Gastroesophageal sphincter (tissue), 4 donors: ENCODE results near the gene ACR. TPM values are rescaled to one million over a fixed set of nuclear protein-coding genes. Genes with fewer than 3 reads are reported as not detected.

ENCODE experiments used
- ATAC-seq: fragments of 150-250 bp; one replicate; pipeline ENCODE4 v1.9.1; 2016; ENCODE audit warnings: mild to moderate bottlenecking, moderate library complexity
- H3K27ac ChIP-seq, 4 donors: fragments of 200-600 bp; sonication (generic) in 3 of 4; 1 replicate in 3 of 4; 2 replicates in 1 of 4; pipeline ENCODE4 v1.5.1; 2016 to 2019
- H3K27me3 ChIP-seq: fragments of 200-600 bp; sonication (generic); one replicate; pipeline ENCODE4 v1.5.1; 2019
- H3K36me3 ChIP-seq, 2 donors: fragments of 200-600 bp; sonication (generic); one replicate each; pipeline ENCODE4 v1.5.1; 2019; ENCODE audit warnings: control low read depth in 1 of 2
- H3K4me1 ChIP-seq, 3 donors: fragments of 200-600 bp; sonication (generic); 1 replicate in 2 of 3; 2 replicates in 1 of 3; pipeline ENCODE4 v1.5.1; 2016 to 2019; ENCODE audit warnings: control low read depth in 2 of 3
- H3K4me3 ChIP-seq, 2 donors: fragments of 200-600 bp; sonication (generic); one replicate each; pipeline ENCODE4 v1.5.1; 2019; ENCODE audit warnings: mild to moderate bottlenecking in 1 of 2, moderate library complexity in 1 of 2
- H3K9me3 ChIP-seq, 3 donors: fragments of 200-600 bp; sonication (generic); one replicate each; pipeline ENCODE4 v1.5.1; 2017 to 2019; ENCODE audit warnings: control low read depth in 2 of 3
- EP300 ChIP-seq: sonication (generic); formaldehyde crosslinking; IDR thresholded peaks from one replicate; pipeline ENCODE4 v1.6.1; 2017; ENCODE audit warnings: antibody characterized with exemption, mild to moderate bottlenecking
- POLR2A ChIP-seq, 2 donors: fragments of 450-650 bp; IDR thresholded peaks; one replicate each; pipeline ENCODE4 v1.6.1; 2017; ENCODE audit warnings: antibody characterized with exemption in 2 of 2, mild to moderate bottlenecking in 2 of 2, moderate library complexity in 1 of 2
- POLR2AphosphoS5 ChIP-seq: sonication (generic); formaldehyde crosslinking; IDR thresholded peaks from one replicate; pipeline ENCODE4 v1.6.1; 2017; ENCODE audit warnings: antibody characterized with exemption
- WGBS, 2 donors: methylation state at CpG; one replicate each; pipeline ENCODE4 v1.1.5; 2018; ENCODE audit warnings: low coverage in 1 of 2; 5-methylcytosine and 5-hydroxymethylcytosine counted together
- total RNA-seq, 4 donors: library from RNA; depleted of rRNA; stranded (reverse); fragments of >200 nt; gene quantifications; one replicate each; pipeline ENCODE4 v1.1.0, GENCODE V29; 2016
- TF ChIP-seq, protein P1 (sequence below), 4 experiments: fragments of 200-600 bp in 2 of 4; fragments of 450-650 bp in 2 of 4; sonication (generic) in 1 of 4; IDR thresholded peaks; one replicate each; pipeline ENCODE4 v1.5.1; 2017 to 2019; ENCODE audit warnings: antibody characterized with exemption in 4 of 4, mild to moderate bottlenecking in 2 of 4, moderate library complexity in 2 of 4

The ACR gene
- total RNA-seq, 4 donors from 2014 or later = not detected

DNA sequence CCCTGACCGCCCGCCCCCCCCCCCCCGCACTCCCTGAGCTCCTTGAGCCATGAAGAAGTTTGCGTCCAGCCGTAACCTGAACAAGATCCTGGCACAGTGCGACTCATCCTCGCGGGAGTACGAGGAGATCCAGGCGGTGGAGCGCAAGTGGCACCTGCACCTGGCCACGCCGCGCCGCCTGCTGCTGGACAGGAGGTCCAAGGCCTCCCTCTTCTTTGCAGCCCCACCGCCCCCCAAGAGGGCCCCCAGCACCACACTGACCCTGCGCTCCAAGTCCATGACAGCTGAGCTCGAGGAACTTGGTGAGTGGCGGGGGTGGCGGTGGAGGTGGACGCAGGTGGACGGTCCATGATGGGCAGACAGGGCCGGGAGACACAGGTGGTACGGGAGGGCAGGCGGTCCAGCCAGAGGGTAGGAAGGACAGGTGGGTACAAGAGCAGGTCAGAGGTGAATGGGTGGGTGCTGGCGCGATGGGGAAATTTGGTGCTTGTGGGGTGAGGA lies 32.1 kb upstream of the ACR start:
- Histone ChIP-seq H3K9me3 (no peaks in the 10 kb centered on the region), H3K27ac (no peak overlapping the region), H3K27me3 (no peaks in the 10 kb centered on the region), H3K4me1 (peaks cover 0 to 12% (median 0%) of the 10 kb centered on the region in 3 donors), H3K36me3 (peaks cover 0 to 72% of the 10 kb centered on the region in 2 donors), H3K4me3 (no peak overlapping the region)
- WGBS, 2 donors = 81 to 92% methylated on average over 7 to 11 of the region's 27 CpGs
- TF ChIP-seq, protein P1, sequence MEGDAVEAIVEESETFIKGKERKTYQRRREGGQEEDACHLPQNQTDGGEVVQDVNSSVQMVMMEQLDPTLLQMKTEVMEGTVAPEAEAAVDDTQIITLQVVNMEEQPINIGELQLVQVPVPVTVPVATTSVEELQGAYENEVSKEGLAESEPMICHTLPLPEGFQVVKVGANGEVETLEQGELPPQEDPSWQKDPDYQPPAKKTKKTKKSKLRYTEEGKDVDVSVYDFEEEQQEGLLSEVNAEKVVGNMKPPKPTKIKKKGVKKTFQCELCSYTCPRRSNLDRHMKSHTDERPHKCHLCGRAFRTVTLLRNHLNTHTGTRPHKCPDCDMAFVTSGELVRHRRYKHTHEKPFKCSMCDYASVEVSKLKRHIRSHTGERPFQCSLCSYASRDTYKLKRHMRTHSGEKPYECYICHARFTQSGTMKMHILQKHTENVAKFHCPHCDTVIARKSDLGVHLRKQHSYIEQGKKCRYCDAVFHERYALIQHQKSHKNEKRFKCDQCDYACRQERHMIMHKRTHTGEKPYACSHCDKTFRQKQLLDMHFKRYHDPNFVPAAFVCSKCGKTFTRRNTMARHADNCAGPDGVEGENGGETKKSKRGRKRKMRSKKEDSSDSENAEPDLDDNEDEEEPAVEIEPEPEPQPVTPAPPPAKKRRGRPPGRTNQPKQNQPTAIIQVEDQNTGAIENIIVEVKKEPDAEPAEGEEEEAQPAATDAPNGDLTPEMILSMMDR (IDR thresholded peaks at IDR 0.05) = no peak
- ATAC-seq = no peak

DNA sequence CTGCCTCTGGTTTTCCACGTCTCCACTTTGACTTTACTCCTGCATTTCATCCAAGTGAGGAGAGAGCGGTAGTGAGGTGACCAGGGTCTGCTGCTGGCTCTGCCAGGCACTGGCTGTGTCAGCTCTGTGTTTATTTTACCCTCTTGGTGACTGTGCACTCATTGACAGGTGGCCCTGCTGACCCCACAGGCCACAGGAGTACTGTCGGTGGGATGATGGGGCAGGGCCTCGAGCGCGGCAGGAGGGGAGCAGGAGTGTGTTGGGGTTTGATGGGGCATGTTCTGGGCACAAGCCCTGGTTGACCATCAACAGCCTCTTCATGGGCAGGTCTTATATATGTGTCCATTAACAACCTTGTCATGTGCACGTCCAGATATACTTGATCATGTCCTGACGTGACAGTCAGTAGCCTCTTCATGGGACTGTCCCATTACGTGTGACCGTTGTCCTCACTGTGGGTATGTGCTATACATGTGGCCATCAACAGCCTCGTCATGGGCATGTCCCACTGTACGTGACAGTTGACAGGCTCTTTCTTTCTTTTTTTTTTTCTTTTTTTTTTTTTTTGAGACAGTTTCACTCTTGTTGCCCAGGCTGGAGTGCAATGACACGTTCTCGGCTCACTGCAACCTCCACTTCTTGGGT lies 31.4 kb upstream of the ACR start:
- Histone ChIP-seq H3K9me3 (no peaks in the 10 kb centered on the region), H3K4me3 (no peak overlapping the region), H3K27ac (no peak overlapping the region), H3K4me1 (peaks cover 0 to 19% (median 0%) of the 10 kb centered on the region in 3 donors), H3K36me3 (peaks cover 0 to 69% of the 10 kb centered on the region in 2 donors), H3K27me3 (no peaks in the 10 kb centered on the region)
- TF ChIP-seq POLR2AphosphoS5 (no peak), EP300 (no peak), POLR2A (IDR thresholded peaks at IDR 0.05) (no peak)
- TF ChIP-seq, protein P1 (IDR thresholded peaks at IDR 0.05) = no peak
- ATAC-seq = no peak
- WGBS, 2 donors = 85% methylated on average over 6 of the region's 14 CpGs; no CpG with 5 or more reads in 1 of the 2 donors

DNA sequence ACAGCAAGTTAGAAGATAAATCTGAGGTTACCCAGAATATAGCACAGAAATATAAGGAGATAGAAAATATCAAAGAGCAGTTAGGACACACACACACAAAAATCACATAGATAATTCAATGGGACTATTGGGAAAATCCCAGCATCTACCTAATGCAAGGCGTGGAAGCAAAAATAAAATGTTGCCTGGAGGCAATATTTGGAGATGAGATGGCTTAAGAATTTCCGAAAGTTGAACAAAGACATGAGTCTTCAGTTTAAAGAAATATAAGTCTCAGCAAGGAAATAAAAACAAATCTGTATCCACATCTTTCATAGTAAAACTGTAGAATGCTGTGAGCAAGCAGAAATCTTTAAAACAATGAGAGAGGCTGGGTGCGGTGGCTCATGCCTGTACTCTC lies 29.5 kb upstream of the ACR start:
- Histone ChIP-seq H3K9me3 (no peaks in the 10 kb centered on the region), H3K36me3 (peaks cover 0 to 50% of the 10 kb centered on the region in 2 donors), H3K27me3 (no peaks in the 10 kb centered on the region), H3K4me1 (peaks cover 0 to 31% (median 0%) of the 10 kb centered on the region in 3 donors), H3K4me3 (no peak overlapping the region), H3K27ac (no peak overlapping the region)
- no peak for ATAC-seq
- 86 to 89% methylated on average over 2 to 3 of the region's 3 CpGs for WGBS, 2 donors
- TF ChIP-seq, protein P1 (IDR thresholded peaks at IDR 0.05) = no peak
- TF ChIP-seq POLR2A (IDR thresholded peaks at IDR 0.05) = no peak
- TF ChIP-seq EP300 = no peak
- no peak for TF ChIP-seq POLR2AphosphoS5

DNA sequence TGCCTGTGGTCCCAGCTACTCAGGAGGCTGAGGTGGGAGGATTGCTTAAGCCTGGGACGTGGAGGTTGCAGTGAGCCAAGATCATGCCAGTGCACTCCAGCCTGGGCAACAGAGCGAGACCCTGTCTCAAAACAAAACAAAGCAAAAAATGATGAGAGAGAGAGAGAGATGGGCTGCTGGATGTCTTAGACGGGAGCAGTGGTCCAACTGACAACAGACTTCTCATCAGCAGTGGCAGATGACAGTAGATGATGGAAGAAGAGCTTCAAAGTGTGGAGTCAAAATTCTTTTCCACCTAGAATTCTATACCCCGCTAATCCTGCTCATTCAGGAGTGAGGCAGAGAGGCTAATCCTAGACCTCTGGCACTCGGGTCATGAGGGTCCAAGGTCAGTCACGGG lies 29.0 kb upstream of the ACR start:
- no peaks in the 10 kb centered on the region for H3K9me3 ChIP-seq
- H3K4me3 ChIP-seq = no peak overlapping the region
- H3K4me1 ChIP-seq = peaks cover 0 to 32% (median 0%) of the 10 kb centered on the region in 3 donors
- no peak overlapping the region for H3K27ac ChIP-seq
- H3K27me3 ChIP-seq = no peaks in the 10 kb centered on the region
- TF ChIP-seq POLR2AphosphoS5 = no peak
- TF ChIP-seq, protein P1 (IDR thresholded peaks at IDR 0.05) = no peak
- no peak for TF ChIP-seq EP300
- TF ChIP-seq POLR2A (IDR thresholded peaks at IDR 0.05) = no peak
- peaks cover 0 to 45% of the 10 kb centered on the region in 2 donors for H3K36me3 ChIP-seq
- no peak for ATAC-seq
- 89 to 100% methylated on average over 1 to 5 of the region's 6 CpGs for WGBS, 2 donors

DNA sequence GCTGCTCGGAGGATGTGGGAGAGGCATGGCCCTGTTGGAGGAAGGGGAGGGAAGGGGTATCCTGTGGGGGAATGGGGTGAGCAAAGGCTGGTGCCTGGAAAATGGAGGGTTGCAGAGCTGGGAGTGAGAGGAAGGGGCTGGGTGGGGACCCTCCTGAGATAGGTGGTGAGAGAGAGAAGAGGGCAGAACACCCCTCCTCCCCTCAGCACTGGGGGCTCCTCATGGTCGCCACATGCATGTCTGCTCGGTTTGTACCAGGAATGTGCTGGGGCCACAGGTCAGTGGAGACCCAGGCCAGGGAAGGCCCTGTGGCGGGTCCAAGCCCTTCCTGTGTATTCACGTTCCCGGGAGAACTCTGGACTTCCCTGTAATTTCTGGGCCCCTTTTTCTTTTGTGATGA lies 27.8 kb upstream of the ACR start:
- Histone ChIP-seq H3K9me3 (no peaks in the 10 kb centered on the region), H3K27ac (no peak overlapping the region), H3K27me3 (no peaks in the 10 kb centered on the region), H3K36me3 (peaks cover 0 to 40% of the 10 kb centered on the region in 2 donors), H3K4me1 (peaks cover 0 to 29% (median 0%) of the 10 kb centered on the region in 3 donors), H3K4me3 (no peak overlapping the region)
- no peak for ATAC-seq
- WGBS, 2 donors = 67 to 100% methylated on average over 1 of the region's 6 CpGs
- TF ChIP-seq EP300 = no peak
- no peak for TF ChIP-seq POLR2AphosphoS5
